Right lobe of liver (tissue), 6 donors: Measurements from ENCODE around the gene FRMPD2. TPM values are rescaled to one million over a fixed set of nuclear protein-coding genes. Genes with fewer than 3 reads are reported as not detected.
"Not testable (repeated sequence)": the region's sequence is repeated elsewhere in the genome, so short reads cannot be mapped to it uniquely, and the experiment has no call there.

Source experiments
- ATAC-seq, 4 donors: fragments of 200-7000 bp; cut with Tn5 transposase; one replicate each; pipeline ENCODE4 v1.9.1; 2020; ENCODE audit warnings: mild to moderate bottlenecking in 4 of 4, moderate library complexity in 4 of 4
- DNase-seq, 3 donors: peaks; one replicate each; pipeline ENCODE4 v3.0.0-alpha.2; 2020
- H3K27ac ChIP-seq, 3 donors: fragments of 200-600 bp; one replicate each; pipeline ENCODE4 v1.8.0; 2022
- H3K27me3 ChIP-seq, 2 donors: fragments of 200-600 bp; one replicate each; pipeline ENCODE4 v1.8.0; 2022
- H3K36me3 ChIP-seq, 4 donors: fragments of 200-600 bp; sonication (generic) in 1 of 4; one replicate each; pipeline versions ENCODE4 v1.5.1 to v1.8.0; 2017 to 2022; ENCODE audit warnings: control low read depth in 1 of 4
- H3K4me1 ChIP-seq, 4 donors: fragments of 200-600 bp; sonication (generic) in 1 of 4; one replicate each; pipeline versions ENCODE4 v1.5.1 to v1.8.0; 2017 to 2022; ENCODE audit warnings: control low read depth in 1 of 4
- H3K4me3 ChIP-seq, 3 donors: fragments of 200-600 bp; one replicate each; pipeline ENCODE4 v1.8.0; 2022
- H3K9me3 ChIP-seq, 4 donors: fragments of 200-600 bp; sonication (generic) in 1 of 4; one replicate each; pipeline versions ENCODE4 v1.5.1 to v1.8.0; 2017 to 2022; ENCODE audit warnings: control low read depth in 1 of 4
- WGBS: methylation state at CpG from one replicate; pipeline ENCODE4 v1.1.6; 2018; ENCODE audit warnings: low coverage, low lambda C conversion rate; ENCODE audit not compliant: insufficient coverage; ENCODE audit errors: missing lambda C conversion rate; 5-methylcytosine and 5-hydroxymethylcytosine counted together
- intact Hi-C, 2 donors: fragments of 100-400 bp; cut with DNase I; formaldehyde crosslinking; loops; one replicate each; pipeline versions ENCODE4 v1.11.2 to v1.14.1; 2022
- total RNA-seq, 6 experiments: library from RNA; depleted of rRNA in 2 of 6; stranded (reverse); fragments of >200 nt in 2 of 6; fragmentation: NEBNext Ultra II Directional in 3 of 6; extraction: Animal tissue kit (Norgen Biotek cat#: 25700) in 3 of 6; gene quantifications; one replicate each; pipeline versions ENCODE4 v1.1.0 to v1.2.4, GENCODE V29; 2016 to 2023
- donor health status: DM: no; HTN: yes; CAD: no.
- donor health status: DM: no; HTN: no; CAD: no.
- donor health status: DM: no; HTN: no; CAD: no.
- donor health status: DM: no; HTN: yes; CAD: no.
- donor health status: DM: no; HTN: yes; CAD: no.

Gene FRMPD2
- total RNA-seq, 6 experiments from 2014 or later = not detected

DNA sequence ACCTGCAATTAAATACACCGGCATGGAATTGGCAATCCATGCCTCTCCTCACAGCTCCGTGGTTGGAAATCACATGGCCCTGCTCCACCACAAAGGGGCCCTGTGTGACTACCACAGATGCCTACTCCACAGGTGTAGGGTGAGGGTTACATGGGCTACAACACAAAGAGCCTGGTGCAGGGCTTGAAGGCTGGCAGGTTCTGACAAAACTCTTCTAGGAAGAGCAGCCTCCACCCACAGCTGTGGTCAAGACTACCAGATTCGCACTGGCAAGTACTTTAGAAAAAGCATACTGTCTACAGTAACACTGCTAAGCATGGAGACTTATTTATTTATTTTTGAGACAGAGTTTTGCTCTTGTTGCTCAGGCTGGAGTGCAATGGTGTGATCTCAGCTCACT, 126.9 kb downstream of the FRMPD2 start:
- H3K4me1 ChIP-seq, H3K36me3 ChIP-seq, H3K27ac ChIP-seq, DNase-seq, H3K9me3 ChIP-seq, ATAC-seq, H3K27me3 ChIP-seq, H3K4me3 ChIP-seq, intact Hi-C loops: not testable (repeated sequence)
- no CpG with 5 or more reads among the region's 3 CpGs for WGBS

DNA sequence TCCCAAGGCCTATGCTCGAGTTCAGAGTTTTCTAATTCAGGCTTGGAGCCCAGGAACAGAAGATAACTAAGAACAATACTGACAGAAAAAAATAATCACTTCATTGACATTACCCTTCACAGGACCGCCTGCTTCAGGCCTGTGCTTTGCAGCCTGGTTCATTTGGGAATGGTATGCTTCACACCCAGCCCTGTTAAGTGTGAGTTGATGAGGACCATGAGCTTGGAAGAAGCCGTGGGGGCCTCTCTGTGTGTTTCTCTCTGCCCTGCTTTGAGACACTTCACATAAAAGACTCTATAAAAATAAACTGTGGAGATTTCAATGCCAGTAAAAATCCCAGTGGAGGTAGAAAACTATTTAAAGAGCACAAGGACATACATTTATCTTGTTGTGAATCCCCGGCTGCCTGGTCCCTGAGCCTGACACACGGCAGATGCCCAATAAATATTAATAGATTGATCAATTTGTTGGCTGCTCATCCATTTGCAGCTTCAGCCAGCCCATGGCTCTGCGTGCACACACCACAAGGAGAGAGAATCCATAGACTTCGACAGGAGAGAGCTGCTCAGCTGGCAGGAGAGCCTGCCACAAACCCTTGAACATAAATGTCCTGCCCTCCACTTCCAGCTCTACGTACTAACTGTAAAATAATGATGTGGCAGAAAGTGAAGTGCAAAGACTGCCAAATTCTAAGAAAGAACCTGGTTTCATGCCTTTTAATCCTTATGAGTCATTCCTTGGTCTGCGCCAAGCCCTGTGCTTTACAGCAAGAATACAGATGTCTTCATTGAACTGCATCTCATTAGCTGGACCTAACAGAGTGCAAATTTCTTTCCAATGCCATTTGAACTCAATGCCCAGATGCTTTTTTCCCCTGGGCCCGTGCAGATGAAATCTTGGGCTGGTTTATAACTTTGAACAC, 130.5 kb downstream of the FRMPD2 start:
- H3K4me3 ChIP-seq, H3K9me3 ChIP-seq, DNase-seq, H3K36me3 ChIP-seq, intact Hi-C loops, H3K27ac ChIP-seq, ATAC-seq, H3K4me1 ChIP-seq, H3K27me3 ChIP-seq: not testable (repeated sequence)
- no CpG with 5 or more reads among the region's 10 CpGs for WGBS

DNA sequence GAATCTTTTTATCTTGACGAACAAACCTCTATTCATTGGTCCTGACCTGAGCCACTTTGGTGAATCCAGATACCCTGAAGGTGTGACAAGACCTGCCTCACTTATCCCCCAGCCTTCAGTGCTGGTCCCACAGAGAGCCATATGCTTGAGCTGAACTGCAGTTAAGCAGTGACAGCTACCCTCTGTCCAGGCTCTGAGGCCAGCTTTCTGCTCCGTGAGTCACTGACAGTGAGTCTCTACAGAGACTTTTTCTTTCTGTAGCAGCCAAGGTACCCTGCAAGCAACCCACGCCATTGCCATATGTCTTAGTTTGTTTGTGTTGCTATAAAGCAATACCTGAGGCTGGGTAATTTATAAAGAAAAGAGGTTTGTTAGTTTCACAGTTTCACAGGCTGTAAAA, 133.5 kb downstream of the FRMPD2 start:
- intact Hi-C loops, H3K27ac ChIP-seq, ATAC-seq, H3K4me1 ChIP-seq, H3K4me3 ChIP-seq, DNase-seq, H3K9me3 ChIP-seq, H3K36me3 ChIP-seq, H3K27me3 ChIP-seq: not testable (repeated sequence)
- no CpG with 5 or more reads among the region's 3 CpGs for WGBS

DNA sequence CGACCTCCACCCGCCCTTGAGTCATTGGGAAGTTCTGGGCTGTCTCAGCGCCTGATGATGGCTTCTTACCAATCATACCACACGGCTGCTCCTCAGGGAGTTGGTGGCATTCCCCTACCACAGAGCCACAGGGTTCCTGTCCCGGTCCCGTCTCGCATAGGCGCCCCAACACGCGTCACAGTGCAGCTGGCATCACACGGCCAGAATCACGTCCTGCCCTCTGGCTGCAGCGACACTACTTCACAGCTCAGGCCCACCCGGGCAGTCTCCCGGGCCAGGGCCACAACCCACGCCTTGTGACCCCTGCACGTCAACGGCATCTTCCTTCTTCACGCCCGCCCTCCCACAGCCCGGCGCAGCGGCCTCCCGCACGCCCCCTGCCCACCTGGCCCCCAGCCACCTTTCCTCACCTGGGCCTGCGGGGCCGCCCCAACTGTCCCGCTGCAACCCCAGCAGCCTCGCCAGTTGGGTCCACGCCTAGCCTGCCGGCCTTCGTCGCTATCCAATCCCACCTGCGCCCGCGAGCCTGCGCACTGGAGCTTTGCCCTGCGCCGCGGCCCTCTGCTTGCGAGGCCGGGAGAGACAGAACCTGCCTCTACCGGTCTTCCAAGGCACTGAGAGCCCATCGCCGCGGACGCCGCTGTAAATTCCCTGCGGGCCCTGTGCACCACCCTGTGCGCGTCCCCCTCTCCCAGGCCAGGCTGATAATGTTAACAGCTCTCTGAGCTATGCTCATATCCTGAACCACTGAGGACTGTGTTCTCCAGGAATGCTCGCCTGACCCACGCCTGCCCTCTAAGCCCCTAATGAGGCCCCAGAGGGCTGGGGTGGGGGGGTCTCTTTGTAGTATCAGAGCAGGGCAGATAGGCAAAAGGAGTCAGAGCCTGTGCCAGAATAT, 134.3 kb downstream of the FRMPD2 start:
- intact Hi-C loops = not testable (repeated sequence)

DNA sequence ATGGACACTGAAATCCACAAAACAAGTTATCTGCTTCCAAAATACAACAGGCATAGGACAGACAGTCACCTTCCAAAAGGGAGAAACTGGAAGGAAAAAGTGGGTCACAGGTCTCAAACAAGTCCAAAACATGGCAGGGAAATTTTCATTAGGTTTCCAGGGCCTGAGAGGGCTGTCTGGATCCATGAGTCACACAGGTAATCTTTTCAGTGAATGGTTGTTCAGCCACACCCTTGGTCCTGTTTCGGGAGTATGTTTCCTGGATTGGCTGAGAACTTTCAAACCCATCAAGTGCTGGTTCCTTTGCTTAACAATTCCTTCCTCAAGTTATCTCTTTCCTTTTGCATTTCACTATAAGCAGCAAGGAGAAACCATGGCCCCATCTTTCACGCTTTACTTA, 145.5 kb downstream of the FRMPD2 start:
- WGBS = 60% methylated on average over 1 of the region's 2 CpGs

More for the DNA sequence above, 134.3 kb downstream of the FRMPD2 start:
- H3K4me3 ChIP-seq, H3K4me1 ChIP-seq, H3K27ac ChIP-seq, DNase-seq, H3K9me3 ChIP-seq, H3K36me3 ChIP-seq, H3K27me3 ChIP-seq: not testable (repeated sequence)
- peak; percentile 45 to 89 (median 72) for ATAC-seq
- 0% methylated on average over 1 of the region's 53 CpGs for WGBS

DNA sequence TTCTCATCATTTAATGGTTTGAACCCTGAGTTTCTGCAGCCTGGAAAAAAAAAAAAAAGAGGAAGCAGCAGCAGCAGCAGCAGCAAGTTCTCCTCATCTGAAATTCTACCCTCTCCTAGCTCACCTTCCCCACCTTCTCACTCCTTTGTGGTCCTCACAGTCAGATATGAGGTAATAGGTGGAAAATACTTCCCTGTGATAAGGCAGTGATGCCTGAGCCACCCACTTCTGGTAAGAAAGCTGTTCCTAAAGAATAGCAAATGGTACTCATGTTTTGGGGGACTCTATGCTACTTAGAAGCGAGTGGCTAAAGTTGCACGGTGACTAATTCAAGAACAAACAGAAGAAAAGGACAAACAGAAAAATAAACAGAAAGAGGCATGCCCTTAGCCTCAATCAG, 148.2 kb downstream of the FRMPD2 start:
- ATAC-seq, DNase-seq, H3K4me3 ChIP-seq, H3K36me3 ChIP-seq, H3K4me1 ChIP-seq, intact Hi-C loops, H3K27me3 ChIP-seq, H3K27ac ChIP-seq, H3K9me3 ChIP-seq: not testable (repeated sequence)
- no CpG with 5 or more reads among the region's 2 CpGs for WGBS

More for the DNA sequence above, 145.5 kb downstream of the FRMPD2 start:
- H3K36me3 ChIP-seq, ATAC-seq, H3K4me1 ChIP-seq, H3K27ac ChIP-seq, H3K4me3 ChIP-seq, H3K9me3 ChIP-seq, H3K27me3 ChIP-seq, intact Hi-C loops, DNase-seq: not testable (repeated sequence)

DNA sequence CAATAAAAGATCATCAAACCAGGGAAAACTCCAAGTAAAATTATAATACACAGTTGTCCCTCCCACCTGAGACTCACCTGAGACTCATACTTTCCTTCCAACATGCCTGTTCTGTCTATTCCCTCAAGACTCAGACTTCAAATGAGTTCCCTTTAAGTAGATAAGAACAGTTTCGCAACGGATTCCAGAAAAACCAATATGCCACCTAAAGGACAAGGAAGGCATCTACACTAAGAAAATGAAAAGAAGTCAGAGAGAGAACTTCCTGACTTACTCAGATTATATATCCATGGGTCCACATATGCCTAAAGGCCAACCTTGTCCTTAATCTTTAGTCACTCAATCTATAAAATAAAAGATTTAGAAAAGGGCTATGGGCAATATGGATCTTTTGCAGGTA, 148.9 kb downstream of the FRMPD2 start:
- intact Hi-C loops, H3K4me1 ChIP-seq, H3K36me3 ChIP-seq, H3K9me3 ChIP-seq, H3K27me3 ChIP-seq, H3K4me3 ChIP-seq, H3K27ac ChIP-seq, DNase-seq: not testable (repeated sequence)
- WGBS = no CpG with 5 or more reads among the region's 2 CpGs
- ATAC-seq = peak in 1 of 4 donors; percentile 30

DNA sequence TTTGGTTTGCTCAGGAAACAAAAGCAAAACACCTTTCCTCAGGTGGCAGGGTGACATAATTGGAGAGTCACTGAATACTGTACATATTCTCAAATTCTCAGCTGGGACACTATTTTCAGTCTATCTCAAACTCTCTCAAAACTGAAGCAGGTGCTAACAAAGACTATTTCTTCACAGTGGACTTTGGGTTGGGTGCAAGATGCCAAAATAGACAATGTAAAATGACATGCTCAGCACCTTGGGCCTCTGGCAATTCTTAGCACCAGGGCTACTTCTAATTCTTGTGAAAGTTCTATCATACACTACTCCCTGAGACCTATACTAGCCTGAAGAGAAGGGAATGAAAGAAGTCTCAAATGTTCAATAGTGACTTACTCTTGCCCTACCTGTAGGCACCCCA, 151.9 kb downstream of the FRMPD2 start:
- H3K36me3 ChIP-seq, H3K27me3 ChIP-seq, DNase-seq, H3K27ac ChIP-seq, H3K4me1 ChIP-seq, H3K4me3 ChIP-seq, H3K9me3 ChIP-seq, intact Hi-C loops: not testable (repeated sequence)
- ATAC-seq = peak in 2 of 4 donors; percentile 48 to 69

DNA sequence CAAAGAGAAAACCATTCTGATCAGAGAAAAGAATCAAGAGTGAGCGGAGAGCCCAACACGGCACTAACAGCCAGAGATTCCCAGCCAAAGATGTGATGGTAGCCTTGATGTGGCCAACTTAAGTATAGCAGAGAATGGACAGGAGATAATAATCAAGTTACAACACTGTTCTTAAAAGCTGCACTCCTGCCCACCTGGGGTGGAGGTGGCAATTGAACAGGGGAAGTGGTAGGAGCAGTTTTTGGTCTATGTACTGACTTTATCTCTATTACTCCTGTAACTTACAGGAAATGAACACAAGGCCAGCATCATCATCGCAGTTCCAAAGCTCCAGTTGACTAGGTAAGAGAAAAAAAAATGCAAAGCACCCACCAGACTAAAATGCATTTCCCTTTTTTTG, 164.2 kb downstream of the FRMPD2 start:
- ATAC-seq, H3K27me3 ChIP-seq, H3K36me3 ChIP-seq, H3K4me1 ChIP-seq, H3K27ac ChIP-seq, DNase-seq, H3K9me3 ChIP-seq, intact Hi-C loops, H3K4me3 ChIP-seq: not testable (repeated sequence)
- no CpG with 5 or more reads among the region's 3 CpGs for WGBS
